Measurements from ENCODE around the gene PLXNA1. TPM values are rescaled to one million over a fixed set of nuclear protein-coding genes. Genes with fewer than 3 reads are reported as not detected.

Gene PLXNA1
- total and polyA plus RNA-seq, 4 donors, result 0.92 to 8.3 (median 4.4) TPM

DNA sequence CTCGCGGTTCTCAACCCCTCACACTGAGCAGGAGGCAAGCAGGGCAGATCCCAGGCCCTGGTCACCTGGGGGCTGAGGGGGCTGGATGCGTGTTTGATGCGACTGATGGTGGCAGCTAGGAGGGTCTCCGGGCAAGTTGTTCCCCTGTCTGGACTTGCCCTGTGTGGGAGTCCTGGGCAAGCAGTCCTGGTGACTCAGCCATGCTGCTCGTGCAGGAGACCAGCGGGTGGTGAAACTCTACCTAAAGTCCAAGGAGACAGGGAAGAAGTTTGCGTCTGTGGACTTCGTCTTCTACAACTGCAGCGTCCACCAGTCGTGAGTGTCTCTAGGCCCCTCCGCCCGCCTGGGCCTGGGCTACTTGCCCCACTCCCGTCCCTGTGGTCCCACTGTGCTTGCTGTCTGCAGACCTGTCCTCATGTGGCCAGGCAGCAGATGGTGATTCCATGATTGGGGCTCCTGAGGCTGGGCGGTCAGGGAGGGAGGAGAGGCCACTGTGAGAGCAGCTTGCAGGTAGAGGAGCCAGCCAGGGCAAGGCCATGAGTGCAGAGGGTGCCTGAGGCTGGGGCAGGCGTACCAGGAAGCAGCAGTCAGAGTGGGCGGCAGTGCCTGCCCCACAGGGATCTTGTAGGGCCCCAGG is 23.1 kb downstream of the PLXNA1 start:
- H3K9ac ChIP-seq (ENCODE audit: low read depth in 1 of 2, low read length in 2 of 2), result no peak overlapping the region
- no peak overlapping the region for H3K4me3 ChIP-seq (ENCODE audit: low read depth in 1 of 3, low read length in 3 of 3)
- no peaks in the 10 kb centered on the region for H3K27me3 ChIP-seq (ENCODE audit: control insufficient read depth in 4 of 4, insufficient read depth in 4 of 4, low read length in 3 of 4)
- H3K9me3 ChIP-seq (ENCODE audit: control insufficient read depth in 4 of 4, low read length in 3 of 4), result no peaks in the 10 kb centered on the region
- peaks cover 0 to 3% (median 0%) of the 10 kb centered on the region in 4 donors for H3K36me3 ChIP-seq (ENCODE audit: control insufficient read depth in 4 of 4, insufficient read depth in 3 of 4, low read depth in 1 of 4, low read length in 3 of 4)
- TF ChIP-seq, protein P1, sequence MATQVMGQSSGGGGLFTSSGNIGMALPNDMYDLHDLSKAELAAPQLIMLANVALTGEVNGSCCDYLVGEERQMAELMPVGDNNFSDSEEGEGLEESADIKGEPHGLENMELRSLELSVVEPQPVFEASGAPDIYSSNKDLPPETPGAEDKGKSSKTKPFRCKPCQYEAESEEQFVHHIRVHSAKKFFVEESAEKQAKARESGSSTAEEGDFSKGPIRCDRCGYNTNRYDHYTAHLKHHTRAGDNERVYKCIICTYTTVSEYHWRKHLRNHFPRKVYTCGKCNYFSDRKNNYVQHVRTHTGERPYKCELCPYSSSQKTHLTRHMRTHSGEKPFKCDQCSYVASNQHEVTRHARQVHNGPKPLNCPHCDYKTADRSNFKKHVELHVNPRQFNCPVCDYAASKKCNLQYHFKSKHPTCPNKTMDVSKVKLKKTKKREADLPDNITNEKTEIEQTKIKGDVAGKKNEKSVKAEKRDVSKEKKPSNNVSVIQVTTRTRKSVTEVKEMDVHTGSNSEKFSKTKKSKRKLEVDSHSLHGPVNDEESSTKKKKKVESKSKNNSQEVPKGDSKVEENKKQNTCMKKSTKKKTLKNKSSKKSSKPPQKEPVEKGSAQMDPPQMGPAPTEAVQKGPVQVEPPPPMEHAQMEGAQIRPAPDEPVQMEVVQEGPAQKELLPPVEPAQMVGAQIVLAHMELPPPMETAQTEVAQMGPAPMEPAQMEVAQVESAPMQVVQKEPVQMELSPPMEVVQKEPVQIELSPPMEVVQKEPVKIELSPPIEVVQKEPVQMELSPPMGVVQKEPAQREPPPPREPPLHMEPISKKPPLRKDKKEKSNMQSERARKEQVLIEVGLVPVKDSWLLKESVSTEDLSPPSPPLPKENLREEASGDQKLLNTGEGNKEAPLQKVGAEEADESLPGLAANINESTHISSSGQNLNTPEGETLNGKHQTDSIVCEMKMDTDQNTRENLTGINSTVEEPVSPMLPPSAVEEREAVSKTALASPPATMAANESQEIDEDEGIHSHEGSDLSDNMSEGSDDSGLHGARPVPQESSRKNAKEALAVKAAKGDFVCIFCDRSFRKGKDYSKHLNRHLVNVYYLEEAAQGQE (IDR thresholded peaks at IDR 0.05), result no peak
- TF ChIP-seq, protein P2, sequence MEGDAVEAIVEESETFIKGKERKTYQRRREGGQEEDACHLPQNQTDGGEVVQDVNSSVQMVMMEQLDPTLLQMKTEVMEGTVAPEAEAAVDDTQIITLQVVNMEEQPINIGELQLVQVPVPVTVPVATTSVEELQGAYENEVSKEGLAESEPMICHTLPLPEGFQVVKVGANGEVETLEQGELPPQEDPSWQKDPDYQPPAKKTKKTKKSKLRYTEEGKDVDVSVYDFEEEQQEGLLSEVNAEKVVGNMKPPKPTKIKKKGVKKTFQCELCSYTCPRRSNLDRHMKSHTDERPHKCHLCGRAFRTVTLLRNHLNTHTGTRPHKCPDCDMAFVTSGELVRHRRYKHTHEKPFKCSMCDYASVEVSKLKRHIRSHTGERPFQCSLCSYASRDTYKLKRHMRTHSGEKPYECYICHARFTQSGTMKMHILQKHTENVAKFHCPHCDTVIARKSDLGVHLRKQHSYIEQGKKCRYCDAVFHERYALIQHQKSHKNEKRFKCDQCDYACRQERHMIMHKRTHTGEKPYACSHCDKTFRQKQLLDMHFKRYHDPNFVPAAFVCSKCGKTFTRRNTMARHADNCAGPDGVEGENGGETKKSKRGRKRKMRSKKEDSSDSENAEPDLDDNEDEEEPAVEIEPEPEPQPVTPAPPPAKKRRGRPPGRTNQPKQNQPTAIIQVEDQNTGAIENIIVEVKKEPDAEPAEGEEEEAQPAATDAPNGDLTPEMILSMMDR (IDR thresholded peaks at IDR 0.05; ENCODE audit: low read depth, low read length, missing input control), result no peak
- TF ChIP-seq, protein P3, sequence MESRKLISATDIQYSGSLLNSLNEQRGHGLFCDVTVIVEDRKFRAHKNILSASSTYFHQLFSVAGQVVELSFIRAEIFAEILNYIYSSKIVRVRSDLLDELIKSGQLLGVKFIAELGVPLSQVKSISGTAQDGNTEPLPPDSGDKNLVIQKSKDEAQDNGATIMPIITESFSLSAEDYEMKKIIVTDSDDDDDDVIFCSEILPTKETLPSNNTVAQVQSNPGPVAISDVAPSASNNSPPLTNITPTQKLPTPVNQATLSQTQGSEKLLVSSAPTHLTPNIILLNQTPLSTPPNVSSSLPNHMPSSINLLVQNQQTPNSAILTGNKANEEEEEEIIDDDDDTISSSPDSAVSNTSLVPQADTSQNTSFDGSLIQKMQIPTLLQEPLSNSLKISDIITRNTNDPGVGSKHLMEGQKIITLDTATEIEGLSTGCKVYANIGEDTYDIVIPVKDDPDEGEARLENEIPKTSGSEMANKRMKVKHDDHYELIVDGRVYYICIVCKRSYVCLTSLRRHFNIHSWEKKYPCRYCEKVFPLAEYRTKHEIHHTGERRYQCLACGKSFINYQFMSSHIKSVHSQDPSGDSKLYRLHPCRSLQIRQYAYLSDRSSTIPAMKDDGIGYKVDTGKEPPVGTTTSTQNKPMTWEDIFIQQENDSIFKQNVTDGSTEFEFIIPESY (IDR thresholded peaks at IDR 0.05), result no peak
- TF ChIP-seq TAF1 (conservative IDR thresholded peaks at IDR 0.05) (no peak), MAX (IDR thresholded peaks at IDR 0.05) (no peak), HNF4G (IDR thresholded peaks at IDR 0.05) (no peak), YY1 (IDR thresholded peaks at IDR 0.05) (no peak), FOXA1 (IDR thresholded peaks at IDR 0.05) (no peak), SP1 (IDR thresholded peaks at IDR 0.05) (no peak), NR2F2 (IDR thresholded peaks at IDR 0.05) (no peak), EGR1 (IDR thresholded peaks at IDR 0.05; ENCODE audit: low read depth in 2 of 2) (no peak)
- TF ChIP-seq, protein P4, sequence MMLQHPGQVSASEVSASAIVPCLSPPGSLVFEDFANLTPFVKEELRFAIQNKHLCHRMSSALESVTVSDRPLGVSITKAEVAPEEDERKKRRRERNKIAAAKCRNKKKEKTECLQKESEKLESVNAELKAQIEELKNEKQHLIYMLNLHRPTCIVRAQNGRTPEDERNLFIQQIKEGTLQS (IDR thresholded peaks at IDR 0.05), result no peak
- H3K27ac ChIP-seq (ENCODE audit: low read depth in 1 of 2, low read length in 2 of 2), result no peak overlapping the region
- 96% methylated on average over 17 of the region's 17 CpGs for WGBS
- H3K4me1 ChIP-seq (ENCODE audit: control insufficient read depth in 4 of 4, insufficient read depth in 4 of 4, low read length in 3 of 4), result peaks cover 0 to 5% (median 0%) of the 10 kb centered on the region in 4 donors
- no peak for DNase-seq (ENCODE audit: low spot score)

GRCh38 chr3:127006781-127007436 is 24.0 kb downstream of the PLXNA1 start:
- Histone ChIP-seq H3K36me3 (ENCODE audit: control insufficient read depth in 4 of 4, insufficient read depth in 3 of 4, low read depth in 1 of 4, low read length in 3 of 4) (peaks cover 0 to 3% (median 0%) of the 10 kb centered on the region in 4 donors), H3K9ac (ENCODE audit: low read depth in 1 of 2, low read length in 2 of 2) (no peak overlapping the region), H3K27ac (ENCODE audit: low read depth in 1 of 2, low read length in 2 of 2) (no peak overlapping the region), H3K27me3 (ENCODE audit: control insufficient read depth in 4 of 4, insufficient read depth in 4 of 4, low read length in 3 of 4) (no peaks in the 10 kb centered on the region), H3K9me3 (ENCODE audit: control insufficient read depth in 4 of 4, low read length in 3 of 4) (no peaks in the 10 kb centered on the region), H3K4me3 (ENCODE audit: low read depth in 1 of 3, low read length in 3 of 3) (no peak overlapping the region), H3K4me1 (ENCODE audit: control insufficient read depth in 4 of 4, insufficient read depth in 4 of 4, low read length in 3 of 4) (peaks cover 0 to under 1% (median 0%) of the 10 kb centered on the region in 4 donors)
- DNase-seq (ENCODE audit: low spot score), result no peak
- whole genome bisulfite sequencing, result 93% methylated on average over 8 of the region's 8 CpGs
- TF ChIP-seq YY1 (IDR thresholded peaks at IDR 0.05), result no peak
- no peak for TF ChIP-seq SP1 (IDR thresholded peaks at IDR 0.05)
- TF ChIP-seq, protein P2 (IDR thresholded peaks at IDR 0.05; ENCODE audit: low read depth, low read length, missing input control), result no peak
- TF ChIP-seq, protein P4 (IDR thresholded peaks at IDR 0.05), result no peak
- no peak for TF ChIP-seq TAF1 (conservative IDR thresholded peaks at IDR 0.05)
- TF ChIP-seq, protein P1 (IDR thresholded peaks at IDR 0.05), result no peak
- no peak for TF ChIP-seq GABPA (IDR thresholded peaks at IDR 0.05 in 1 of 2, conservative IDR thresholded peaks at IDR 0.05 in 1 of 2)
- TF ChIP-seq EGR1 (IDR thresholded peaks at IDR 0.05; ENCODE audit: low read depth in 2 of 2), result no peak
- no peak for TF ChIP-seq NR2F2 (IDR thresholded peaks at IDR 0.05)
- no peak for TF ChIP-seq HNF4A (conservative IDR thresholded peaks at IDR 0.05)
